22Rv1 (cell line): Measurements from ENCODE around the gene GALK2.
"Not testable (repeated sequence)": the region's sequence is repeated elsewhere in the genome, so short reads cannot be mapped to it uniquely, and the experiment has no call there.

Experiments used
- H3K27ac ChIP-seq: fragments of 450-650 bp; 2 replicates; pipeline ENCODE4 v1.5.1; 2017
- ZFX ChIP-seq: fragments of 450-650 bp; IDR thresholded peaks from 2 replicates; pipeline ENCODE4 v1.6.1; 2017; ENCODE audit warnings: antibody characterized with exemption, borderline replicate concordance
- TF ChIP-seq, protein P1 (sequence below): fragments of 450-650 bp; IDR thresholded peaks from 2 replicates; pipeline ENCODE4 v1.5.1; 2017; ENCODE audit warnings: mild to moderate bottlenecking

The GALK2 gene

DNA sequence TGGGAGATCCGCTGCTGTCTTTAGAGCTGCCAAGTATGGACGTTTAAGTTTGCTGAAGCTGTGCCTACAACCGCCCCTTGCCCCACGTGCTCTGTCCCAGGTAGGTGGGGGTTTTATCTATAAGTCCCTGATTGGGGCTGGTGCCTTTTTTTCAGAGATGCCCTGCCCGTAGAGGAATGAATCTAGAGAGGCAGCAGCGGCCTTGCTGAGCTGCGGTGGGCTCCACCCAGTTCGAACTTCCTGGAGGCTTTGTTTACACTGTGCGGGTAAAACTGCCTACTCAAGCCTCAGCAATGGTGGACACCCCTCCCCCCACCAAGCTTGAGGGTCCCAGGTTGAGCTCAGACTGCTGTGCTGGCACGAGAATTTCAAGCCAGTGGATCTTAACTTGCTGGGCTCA, 169.6 kb downstream of the GALK2 start:
- no peak overlapping the region for H3K27ac ChIP-seq
- TF ChIP-seq, protein P1, sequence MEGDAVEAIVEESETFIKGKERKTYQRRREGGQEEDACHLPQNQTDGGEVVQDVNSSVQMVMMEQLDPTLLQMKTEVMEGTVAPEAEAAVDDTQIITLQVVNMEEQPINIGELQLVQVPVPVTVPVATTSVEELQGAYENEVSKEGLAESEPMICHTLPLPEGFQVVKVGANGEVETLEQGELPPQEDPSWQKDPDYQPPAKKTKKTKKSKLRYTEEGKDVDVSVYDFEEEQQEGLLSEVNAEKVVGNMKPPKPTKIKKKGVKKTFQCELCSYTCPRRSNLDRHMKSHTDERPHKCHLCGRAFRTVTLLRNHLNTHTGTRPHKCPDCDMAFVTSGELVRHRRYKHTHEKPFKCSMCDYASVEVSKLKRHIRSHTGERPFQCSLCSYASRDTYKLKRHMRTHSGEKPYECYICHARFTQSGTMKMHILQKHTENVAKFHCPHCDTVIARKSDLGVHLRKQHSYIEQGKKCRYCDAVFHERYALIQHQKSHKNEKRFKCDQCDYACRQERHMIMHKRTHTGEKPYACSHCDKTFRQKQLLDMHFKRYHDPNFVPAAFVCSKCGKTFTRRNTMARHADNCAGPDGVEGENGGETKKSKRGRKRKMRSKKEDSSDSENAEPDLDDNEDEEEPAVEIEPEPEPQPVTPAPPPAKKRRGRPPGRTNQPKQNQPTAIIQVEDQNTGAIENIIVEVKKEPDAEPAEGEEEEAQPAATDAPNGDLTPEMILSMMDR: no peak
- TF ChIP-seq ZFX: no peak

DNA sequence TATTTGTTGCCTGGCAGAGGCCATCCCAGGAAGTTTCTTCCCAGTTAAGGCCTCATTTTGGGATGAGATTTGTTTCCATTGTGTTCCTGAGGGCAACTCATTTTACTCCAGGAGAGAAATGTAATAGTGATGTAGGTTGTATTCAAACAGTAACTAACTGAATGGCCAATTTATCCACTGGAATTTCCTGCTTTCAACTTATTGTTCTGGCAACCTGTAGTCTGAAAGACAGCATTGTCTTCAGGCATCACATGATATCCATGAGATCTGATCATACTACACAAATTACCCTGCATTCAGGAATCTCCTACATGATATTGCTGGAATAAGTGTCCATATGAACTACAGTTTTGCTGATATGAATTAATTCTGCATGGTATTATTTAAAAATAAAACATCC, 173.5 kb downstream of the GALK2 start:
- no peak overlapping the region for H3K27ac ChIP-seq
- TF ChIP-seq, protein P1: no peak
- no peak for TF ChIP-seq ZFX

DNA sequence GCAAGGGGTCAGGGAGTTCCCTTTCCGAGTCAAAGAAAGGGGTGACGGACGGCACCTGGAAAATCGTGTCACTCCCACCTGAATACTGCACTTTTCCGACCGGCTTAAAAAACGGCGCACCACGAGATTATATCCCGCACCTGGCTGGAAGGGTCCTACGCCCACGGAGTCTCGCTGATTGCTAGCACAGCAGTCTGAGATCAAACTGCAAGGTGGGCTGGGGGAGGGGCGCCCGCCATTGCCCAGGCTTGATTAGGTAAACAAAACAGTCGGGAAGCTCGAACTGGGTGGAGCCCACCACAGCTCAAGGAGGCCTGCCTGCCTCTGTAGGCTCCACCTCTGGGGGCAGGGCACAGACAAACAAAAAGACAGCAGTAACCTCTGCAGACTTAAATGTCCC, 184.4 kb downstream of the GALK2 start:
- not testable (repeated sequence) for H3K27ac ChIP-seq

DNA sequence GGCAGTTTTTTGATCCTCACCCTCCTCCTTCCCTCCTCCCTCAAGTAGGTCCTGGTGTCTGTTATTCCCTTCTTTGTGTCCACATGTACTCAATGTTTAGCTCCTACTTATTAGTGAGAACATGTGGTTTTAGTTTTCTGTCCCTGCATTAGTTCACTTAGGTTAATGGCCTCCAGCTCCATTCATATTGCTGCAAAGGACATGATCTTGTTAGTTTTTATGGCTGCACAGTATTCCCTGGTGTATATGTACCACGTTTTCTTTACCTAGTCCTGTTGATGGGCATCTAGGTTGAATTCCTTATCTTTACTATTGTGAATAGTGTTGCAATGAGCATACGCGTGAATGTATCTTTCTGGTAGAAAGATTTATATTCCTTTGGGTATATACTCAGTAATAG, 191.3 kb downstream of the GALK2 start:
- no peak overlapping the region for H3K27ac ChIP-seq
- TF ChIP-seq, protein P1: no peak
- no peak for TF ChIP-seq ZFX

DNA sequence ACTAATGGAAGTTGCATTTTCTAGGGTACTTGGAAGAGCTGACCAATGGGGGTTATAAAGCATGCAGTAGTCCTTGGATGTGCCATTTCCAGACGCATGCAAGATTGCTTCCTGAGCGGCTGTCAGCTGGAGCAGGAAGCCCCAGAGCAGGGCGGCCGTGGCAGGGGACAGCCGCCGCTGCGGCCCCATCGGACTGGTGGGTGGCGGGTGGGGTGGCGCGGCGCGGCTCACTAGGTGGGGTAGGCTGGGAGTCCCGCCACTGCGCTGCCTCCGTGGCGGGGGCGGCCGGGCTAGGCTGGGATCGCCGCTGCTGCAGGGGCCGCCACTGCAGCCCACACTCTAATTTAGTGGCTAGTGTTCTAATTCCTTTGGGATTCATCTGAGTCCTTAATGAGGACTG, 196.4 kb downstream of the GALK2 start:
- no peak overlapping the region for H3K27ac ChIP-seq
- TF ChIP-seq ZFX: no peak
- TF ChIP-seq, protein P1: no peak

DNA sequence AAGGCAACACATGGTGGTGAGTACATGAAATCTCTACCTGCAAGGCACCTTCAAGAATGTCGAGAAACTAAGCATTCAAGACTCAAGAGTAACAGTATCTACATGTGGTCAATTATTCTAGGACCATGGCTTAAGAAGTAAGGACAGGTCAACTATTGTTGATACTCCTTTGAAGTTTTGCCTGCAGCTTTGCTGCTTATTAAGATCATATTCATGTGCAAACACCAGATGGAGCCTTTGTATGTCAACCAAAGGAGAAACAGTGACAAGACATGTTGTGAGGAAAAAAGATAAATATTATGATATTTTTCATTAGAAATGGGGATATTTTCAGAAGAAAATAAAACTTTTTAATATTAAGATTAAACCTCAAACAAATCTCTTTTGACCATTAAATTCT, 200.7 kb downstream of the GALK2 start:
- TF ChIP-seq, protein P1: peak; percentile 37
- TF ChIP-seq ZFX: no peak
- no peak overlapping the region for H3K27ac ChIP-seq

DNA sequence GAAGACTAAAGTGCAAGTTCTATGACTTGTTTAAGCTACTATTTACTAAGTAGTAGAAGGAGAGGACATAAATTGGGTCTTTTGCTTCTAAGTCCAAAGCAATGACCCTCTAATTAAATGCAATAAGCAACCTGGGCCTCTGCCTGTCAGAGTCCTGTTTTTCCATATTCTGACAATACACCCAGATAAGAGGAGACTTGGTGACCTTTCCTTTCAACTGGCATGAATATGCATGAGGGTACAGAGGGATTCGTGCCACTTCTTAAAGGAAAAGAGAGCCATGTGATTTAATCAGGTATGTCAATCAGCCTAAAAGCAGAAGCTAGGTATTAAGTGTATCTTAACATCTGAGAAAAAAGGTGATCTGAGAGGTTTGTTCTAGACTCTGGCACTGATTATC, 202.3 kb downstream of the GALK2 start:
- H3K27ac ChIP-seq: no peak overlapping the region
- TF ChIP-seq, protein P1: no peak
- TF ChIP-seq ZFX: no peak

DNA sequence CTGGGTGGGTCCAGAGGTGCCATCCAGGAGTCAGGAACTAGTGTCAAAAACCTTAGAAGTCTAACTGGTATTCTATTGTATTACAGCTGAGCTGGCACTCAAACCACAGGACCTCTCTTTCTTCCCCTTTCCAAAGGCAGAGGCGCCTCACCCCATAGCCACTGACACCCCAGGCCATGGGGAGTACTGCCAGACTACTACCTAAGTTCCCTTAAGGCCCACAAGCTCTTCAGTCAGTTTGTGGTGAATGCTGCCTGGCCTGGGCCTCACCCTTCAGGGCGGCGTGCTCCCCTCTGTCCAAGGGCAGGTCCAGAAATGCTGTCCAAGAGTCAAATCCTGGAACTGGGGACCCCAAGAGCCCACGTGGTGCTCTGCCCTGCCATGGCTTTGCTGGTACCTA, 209.9 kb downstream of the GALK2 start:
- TF ChIP-seq, protein P1: no peak
- no peak for TF ChIP-seq ZFX
- no peak overlapping the region for H3K27ac ChIP-seq
